Liver (tissue), 3 donors: Measurements from ENCODE around the gene CDK16.

ENCODE experiments used
- CTCF ChIP-seq: fragments of 150-350 bp; IDR thresholded peaks from 2 replicates; pipeline ENCODE4 v1.5.1; 2017; ENCODE audit warnings: improper control_type of control experiment, low read depth, low read length; ENCODE audit not compliant: missing input control
- FOXA1 ChIP-seq: IDR thresholded peaks from 2 replicates; pipeline ENCODE4 v1.6.1; 2016; ENCODE audit warnings: antibody characterized with exemption
- GABPA ChIP-seq, 2 donors: IDR thresholded peaks in 1 of 2; conservative IDR thresholded peaks in 1 of 2; 2 replicates each; pipeline ENCODE4 v1.6.1; 2016; ENCODE audit warnings: antibody characterized with exemption in 2 of 2, mild to moderate bottlenecking in 1 of 2, moderate library complexity in 1 of 2
- RAD21 ChIP-seq, 2 donors: IDR thresholded peaks; 2 replicates each; pipeline ENCODE4 v1.6.1; 2016; ENCODE audit warnings: antibody characterized with exemption in 2 of 2, mild to moderate bottlenecking in 2 of 2
- SP1 ChIP-seq: IDR thresholded peaks from 2 replicates; pipeline ENCODE4 v1.6.1; 2018; ENCODE audit warnings: antibody characterized with exemption, mild to moderate bottlenecking
- TAF1 ChIP-seq: conservative IDR thresholded peaks from 2 replicates; pipeline ENCODE4 v1.6.1; 2016; ENCODE audit warnings: antibody characterized with exemption, mild to moderate bottlenecking
- YY1 ChIP-seq: IDR thresholded peaks from 2 replicates; pipeline ENCODE4 v1.6.1; 2016; ENCODE audit warnings: antibody characterized with exemption, mild to moderate bottlenecking
- ZBTB33 ChIP-seq: IDR thresholded peaks from 2 replicates; pipeline ENCODE4 v1.6.1; 2016; ENCODE audit warnings: antibody characterized with exemption
- TF ChIP-seq, protein P1 (sequence below): IDR thresholded peaks from 2 replicates; pipeline ENCODE4 v1.6.1; 2016; ENCODE audit warnings: antibody characterized with exemption
- TF ChIP-seq, protein P2 (sequence below): IDR thresholded peaks from 2 replicates; pipeline ENCODE4 v1.6.1; 2016; ENCODE audit warnings: antibody characterized with exemption, mild to moderate bottlenecking
- donor health status: healthy.
- donor health status: healthy.

- TF ChIP-seq, protein P1, sequence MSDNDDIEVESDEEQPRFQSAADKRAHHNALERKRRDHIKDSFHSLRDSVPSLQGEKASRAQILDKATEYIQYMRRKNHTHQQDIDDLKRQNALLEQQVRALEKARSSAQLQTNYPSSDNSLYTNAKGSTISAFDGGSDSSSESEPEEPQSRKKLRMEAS = no peak
- TF ChIP-seq SP1 (no peak), CTCF (no peak), YY1 (no peak), FOXA1 (no peak), RAD21 (IDR thresholded peaks at IDR 0.05) (no peak), GABPA (IDR thresholded peaks at IDR 0.05 in 1 of 2, conservative IDR thresholded peaks at IDR 0.05 in 1 of 2) (no peak), TAF1 (no peak), ZBTB33 (no peak)
- TF ChIP-seq, protein P2, sequence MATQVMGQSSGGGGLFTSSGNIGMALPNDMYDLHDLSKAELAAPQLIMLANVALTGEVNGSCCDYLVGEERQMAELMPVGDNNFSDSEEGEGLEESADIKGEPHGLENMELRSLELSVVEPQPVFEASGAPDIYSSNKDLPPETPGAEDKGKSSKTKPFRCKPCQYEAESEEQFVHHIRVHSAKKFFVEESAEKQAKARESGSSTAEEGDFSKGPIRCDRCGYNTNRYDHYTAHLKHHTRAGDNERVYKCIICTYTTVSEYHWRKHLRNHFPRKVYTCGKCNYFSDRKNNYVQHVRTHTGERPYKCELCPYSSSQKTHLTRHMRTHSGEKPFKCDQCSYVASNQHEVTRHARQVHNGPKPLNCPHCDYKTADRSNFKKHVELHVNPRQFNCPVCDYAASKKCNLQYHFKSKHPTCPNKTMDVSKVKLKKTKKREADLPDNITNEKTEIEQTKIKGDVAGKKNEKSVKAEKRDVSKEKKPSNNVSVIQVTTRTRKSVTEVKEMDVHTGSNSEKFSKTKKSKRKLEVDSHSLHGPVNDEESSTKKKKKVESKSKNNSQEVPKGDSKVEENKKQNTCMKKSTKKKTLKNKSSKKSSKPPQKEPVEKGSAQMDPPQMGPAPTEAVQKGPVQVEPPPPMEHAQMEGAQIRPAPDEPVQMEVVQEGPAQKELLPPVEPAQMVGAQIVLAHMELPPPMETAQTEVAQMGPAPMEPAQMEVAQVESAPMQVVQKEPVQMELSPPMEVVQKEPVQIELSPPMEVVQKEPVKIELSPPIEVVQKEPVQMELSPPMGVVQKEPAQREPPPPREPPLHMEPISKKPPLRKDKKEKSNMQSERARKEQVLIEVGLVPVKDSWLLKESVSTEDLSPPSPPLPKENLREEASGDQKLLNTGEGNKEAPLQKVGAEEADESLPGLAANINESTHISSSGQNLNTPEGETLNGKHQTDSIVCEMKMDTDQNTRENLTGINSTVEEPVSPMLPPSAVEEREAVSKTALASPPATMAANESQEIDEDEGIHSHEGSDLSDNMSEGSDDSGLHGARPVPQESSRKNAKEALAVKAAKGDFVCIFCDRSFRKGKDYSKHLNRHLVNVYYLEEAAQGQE = no peak
Observed at GRCh38 chrX:47182106-47182700, 36.3 kb upstream of the CDK16 start.
